Neutrophil (primary cell): ENCODE measurements around the gene MRPL38.

Source experiments
- H3K27ac ChIP-seq: fragments of 200-600 bp; sonication (generic); 2 replicates; pipeline ENCODE4 v1.5.1; 2016; ENCODE audit warnings: mild to moderate bottlenecking, moderate library complexity
- H3K27me3 ChIP-seq: fragments of 200-600 bp; sonication (generic); 2 replicates; pipeline ENCODE4 v1.6.0; 2016; ENCODE audit warnings: mild to moderate bottlenecking
- H3K36me3 ChIP-seq: fragments of 200-600 bp; sonication (generic); 2 replicates; pipeline ENCODE4 v1.5.1; 2017
- H3K4me1 ChIP-seq, 2 experiments: fragments of 200-600 bp in 1 of 2; sonication (generic) in 1 of 2; 1 replicate in 1 of 2; 2 replicates in 1 of 2; pipeline versions ENCODE4 v1.5.1 to v1.6.1; 2013 to 2016; ENCODE audit warnings: low read depth in 1 of 2, low read length in 1 of 2, mild to moderate bottlenecking in 1 of 2, moderate library complexity in 1 of 2; ENCODE audit not compliant: control insufficient read depth in 1 of 2, insufficient read depth in 1 of 2
- H3K4me3 ChIP-seq, 2 experiments: fragments of 200-600 bp in 1 of 2; sonication (generic) in 1 of 2; 1 replicate in 1 of 2; 2 replicates in 1 of 2; pipeline ENCODE4 v1.5.1; 2013 to 2016; ENCODE audit warnings: low read depth in 1 of 2, low read length in 1 of 2, mild to moderate bottlenecking in 1 of 2, moderate library complexity in 1 of 2
- H3K9me3 ChIP-seq: fragments of 200-600 bp; sonication (generic); 2 replicates; pipeline ENCODE4 v1.5.1; 2016
- TF ChIP-seq, protein P1 (sequence below): fragments of 200-600 bp; sonication (generic); IDR thresholded peaks from 2 replicates; pipeline ENCODE4 v1.5.1; 2016; ENCODE audit warnings: antibody characterized with exemption

Gene MRPL38

GRCh38 chr17:75925103-75925502, 20.4 kb upstream of the MRPL38 start:
- TF ChIP-seq, protein P1, sequence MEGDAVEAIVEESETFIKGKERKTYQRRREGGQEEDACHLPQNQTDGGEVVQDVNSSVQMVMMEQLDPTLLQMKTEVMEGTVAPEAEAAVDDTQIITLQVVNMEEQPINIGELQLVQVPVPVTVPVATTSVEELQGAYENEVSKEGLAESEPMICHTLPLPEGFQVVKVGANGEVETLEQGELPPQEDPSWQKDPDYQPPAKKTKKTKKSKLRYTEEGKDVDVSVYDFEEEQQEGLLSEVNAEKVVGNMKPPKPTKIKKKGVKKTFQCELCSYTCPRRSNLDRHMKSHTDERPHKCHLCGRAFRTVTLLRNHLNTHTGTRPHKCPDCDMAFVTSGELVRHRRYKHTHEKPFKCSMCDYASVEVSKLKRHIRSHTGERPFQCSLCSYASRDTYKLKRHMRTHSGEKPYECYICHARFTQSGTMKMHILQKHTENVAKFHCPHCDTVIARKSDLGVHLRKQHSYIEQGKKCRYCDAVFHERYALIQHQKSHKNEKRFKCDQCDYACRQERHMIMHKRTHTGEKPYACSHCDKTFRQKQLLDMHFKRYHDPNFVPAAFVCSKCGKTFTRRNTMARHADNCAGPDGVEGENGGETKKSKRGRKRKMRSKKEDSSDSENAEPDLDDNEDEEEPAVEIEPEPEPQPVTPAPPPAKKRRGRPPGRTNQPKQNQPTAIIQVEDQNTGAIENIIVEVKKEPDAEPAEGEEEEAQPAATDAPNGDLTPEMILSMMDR: no peak
- Histone ChIP-seq H3K4me3 (no peak overlapping the region), H3K27me3 (no peaks in the 10 kb centered on the region), H3K4me1 (peaks cover 0 to 3% of the 10 kb centered on the region in 2 experiments), H3K36me3 (no peaks in the 10 kb centered on the region), H3K27ac (no peak overlapping the region), H3K9me3 (no peaks in the 10 kb centered on the region)

DNA sequence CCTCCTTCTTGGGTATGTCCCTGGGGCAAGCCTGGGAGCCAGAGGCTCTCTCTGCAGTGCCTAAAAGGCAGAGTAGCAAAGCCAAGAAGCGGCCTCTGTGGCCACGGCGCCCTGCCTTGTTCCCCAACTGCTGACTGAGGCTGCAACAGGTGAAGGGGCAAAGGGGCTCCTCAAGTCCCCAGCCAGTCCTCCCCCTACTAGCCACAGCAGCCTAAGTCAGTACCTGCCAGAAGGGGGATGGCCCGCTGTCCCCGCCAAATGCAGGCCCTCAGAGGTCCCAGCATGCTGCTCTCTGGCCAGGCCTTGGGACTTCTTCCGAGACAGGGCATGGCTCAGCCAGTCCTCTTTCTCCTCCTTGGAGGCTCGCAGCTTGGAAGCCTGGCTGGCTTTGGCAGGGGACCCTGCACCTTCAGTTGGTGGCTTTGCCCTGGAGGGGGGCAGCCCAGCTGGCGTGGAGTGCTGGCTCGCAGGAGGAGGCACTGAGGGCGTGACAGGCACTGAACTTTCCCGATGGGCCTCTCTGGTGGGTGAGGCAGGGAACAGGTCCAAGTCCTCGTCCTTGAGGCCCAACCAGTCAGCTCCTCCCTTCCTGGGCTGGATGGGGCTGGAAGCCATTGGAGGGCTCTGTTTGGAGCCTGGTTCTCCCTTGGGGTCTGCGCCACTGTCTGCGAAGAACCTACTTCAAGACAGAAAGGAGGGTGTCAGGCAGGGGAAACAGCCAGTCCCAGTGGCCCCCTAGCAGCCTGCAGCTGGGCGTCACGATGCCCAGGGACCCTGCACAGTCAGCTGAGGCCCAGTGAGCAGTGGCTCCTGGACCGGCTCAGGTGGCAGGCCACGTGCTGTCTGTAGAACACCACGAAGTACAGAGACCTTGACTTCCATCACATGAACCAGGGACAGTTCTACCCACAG, 18.5 kb upstream of the MRPL38 start:
- H3K27me3 ChIP-seq: no peaks in the 10 kb centered on the region
- no peaks in the 10 kb centered on the region for H3K36me3 ChIP-seq
- H3K4me3 ChIP-seq: no peak overlapping the region
- H3K9me3 ChIP-seq: no peaks in the 10 kb centered on the region
- TF ChIP-seq, protein P1: no peak
- peaks cover 0 to 3% of the 10 kb centered on the region in 2 experiments for H3K4me1 ChIP-seq
- no peak overlapping the region for H3K27ac ChIP-seq

- TF ChIP-seq, protein P1: no peak
- H3K4me1 ChIP-seq: peaks cover 0 to 7% of the 10 kb centered on the region in 2 experiments
- H3K27me3 ChIP-seq: no peaks in the 10 kb centered on the region
- H3K4me3 ChIP-seq: no peak overlapping the region
- no peaks in the 10 kb centered on the region for H3K36me3 ChIP-seq
- H3K27ac ChIP-seq: no peak overlapping the region
- no peaks in the 10 kb centered on the region for H3K9me3 ChIP-seq
Observed at GRCh38 chr17:75922173-75922961, 17.7 kb upstream of the MRPL38 start.

- Histone ChIP-seq H3K9me3 (no peaks in the 10 kb centered on the region), H3K4me3 (no peak overlapping the region), H3K27me3 (no peaks in the 10 kb centered on the region), H3K27ac (no peak overlapping the region), H3K36me3 (no peaks in the 10 kb centered on the region), H3K4me1 (peaks cover 0 to 8% of the 10 kb centered on the region in 2 experiments)
- TF ChIP-seq, protein P1: no peak
Observed at GRCh38 chr17:75921596-75921995, 16.9 kb upstream of the MRPL38 start.

DNA sequence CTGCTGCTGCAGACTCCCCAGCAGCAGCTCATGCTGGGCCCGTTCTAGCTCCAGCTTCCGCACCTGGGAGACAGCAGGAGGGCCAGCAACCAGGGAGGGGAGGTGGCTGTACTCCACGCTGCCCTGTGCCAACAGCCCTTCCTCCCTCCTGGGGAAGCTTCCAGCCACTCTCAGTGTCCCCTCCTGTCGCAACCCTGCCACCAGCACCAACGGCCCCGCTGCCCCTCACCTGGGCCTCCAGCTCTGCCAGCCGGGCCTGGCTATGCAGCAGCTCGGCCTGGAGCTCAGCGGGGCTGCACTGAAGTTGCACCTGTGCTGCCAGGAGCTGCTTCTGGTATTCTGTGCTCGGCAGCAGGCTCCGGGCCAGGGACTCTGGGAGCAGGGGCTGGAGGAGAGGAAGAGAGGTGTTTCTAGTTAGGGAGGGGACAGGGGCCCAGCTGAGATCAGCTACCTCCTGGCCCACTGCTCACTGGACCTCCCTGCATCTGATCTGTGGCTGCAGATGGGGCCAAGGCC, 15.4 kb upstream of the MRPL38 start:
- Histone ChIP-seq H3K4me3 (no peak overlapping the region), H3K9me3 (no peaks in the 10 kb centered on the region), H3K27ac (no peak overlapping the region), H3K4me1 (peaks cover 0 to 8% of the 10 kb centered on the region in 2 experiments), H3K27me3 (no peaks in the 10 kb centered on the region), H3K36me3 (no peaks in the 10 kb centered on the region)
- TF ChIP-seq, protein P1: no peak
